D721Med (cell line): ENCODE measurements around the gene B9D1.

Experiments
- DNase-seq: peaks from one replicate; pipeline ENCODE4 v3.0.0; 2011; ENCODE audit warnings: low spot score; ENCODE audit not compliant: insufficient read length
- FAIRE-seq: peaks from 2 replicates; lab custom pipeline; 2011; peaks lifted over from hg19 to GRCh38; lab: Jason Lieb, UNC
- TF ChIP-seq, protein P1 (sequence below): IDR thresholded peaks from 2 replicates; pipeline ENCODE4 v1.5.1; 2012; ENCODE audit warnings: mild to moderate bottlenecking, control low read depth; ENCODE audit not compliant: insufficient read depth; ENCODE audit errors: missing control alignments

Gene B9D1

DNA sequence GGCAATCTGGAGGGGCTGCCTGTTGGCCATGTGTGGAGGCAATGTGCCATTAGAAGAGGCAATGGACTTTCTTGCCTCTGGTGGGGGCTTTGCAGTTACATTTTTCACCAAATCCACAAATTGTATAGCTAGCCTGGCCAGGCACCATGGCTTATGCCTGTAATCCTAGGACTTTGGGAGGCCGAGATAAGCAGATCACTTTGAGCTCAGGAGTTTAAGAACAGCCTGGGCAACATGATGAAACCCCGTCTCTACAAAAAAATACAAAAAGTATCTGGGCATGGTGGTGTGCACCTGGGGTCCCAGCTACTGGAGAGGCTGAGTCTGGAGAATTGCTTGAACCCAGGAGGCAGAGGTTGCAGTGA, 45.8 kb upstream of the B9D1 start:
- DNase-seq, result no peak
- TF ChIP-seq, protein P1, sequence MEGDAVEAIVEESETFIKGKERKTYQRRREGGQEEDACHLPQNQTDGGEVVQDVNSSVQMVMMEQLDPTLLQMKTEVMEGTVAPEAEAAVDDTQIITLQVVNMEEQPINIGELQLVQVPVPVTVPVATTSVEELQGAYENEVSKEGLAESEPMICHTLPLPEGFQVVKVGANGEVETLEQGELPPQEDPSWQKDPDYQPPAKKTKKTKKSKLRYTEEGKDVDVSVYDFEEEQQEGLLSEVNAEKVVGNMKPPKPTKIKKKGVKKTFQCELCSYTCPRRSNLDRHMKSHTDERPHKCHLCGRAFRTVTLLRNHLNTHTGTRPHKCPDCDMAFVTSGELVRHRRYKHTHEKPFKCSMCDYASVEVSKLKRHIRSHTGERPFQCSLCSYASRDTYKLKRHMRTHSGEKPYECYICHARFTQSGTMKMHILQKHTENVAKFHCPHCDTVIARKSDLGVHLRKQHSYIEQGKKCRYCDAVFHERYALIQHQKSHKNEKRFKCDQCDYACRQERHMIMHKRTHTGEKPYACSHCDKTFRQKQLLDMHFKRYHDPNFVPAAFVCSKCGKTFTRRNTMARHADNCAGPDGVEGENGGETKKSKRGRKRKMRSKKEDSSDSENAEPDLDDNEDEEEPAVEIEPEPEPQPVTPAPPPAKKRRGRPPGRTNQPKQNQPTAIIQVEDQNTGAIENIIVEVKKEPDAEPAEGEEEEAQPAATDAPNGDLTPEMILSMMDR, result no peak
- no peak for FAIRE-seq

DNA sequence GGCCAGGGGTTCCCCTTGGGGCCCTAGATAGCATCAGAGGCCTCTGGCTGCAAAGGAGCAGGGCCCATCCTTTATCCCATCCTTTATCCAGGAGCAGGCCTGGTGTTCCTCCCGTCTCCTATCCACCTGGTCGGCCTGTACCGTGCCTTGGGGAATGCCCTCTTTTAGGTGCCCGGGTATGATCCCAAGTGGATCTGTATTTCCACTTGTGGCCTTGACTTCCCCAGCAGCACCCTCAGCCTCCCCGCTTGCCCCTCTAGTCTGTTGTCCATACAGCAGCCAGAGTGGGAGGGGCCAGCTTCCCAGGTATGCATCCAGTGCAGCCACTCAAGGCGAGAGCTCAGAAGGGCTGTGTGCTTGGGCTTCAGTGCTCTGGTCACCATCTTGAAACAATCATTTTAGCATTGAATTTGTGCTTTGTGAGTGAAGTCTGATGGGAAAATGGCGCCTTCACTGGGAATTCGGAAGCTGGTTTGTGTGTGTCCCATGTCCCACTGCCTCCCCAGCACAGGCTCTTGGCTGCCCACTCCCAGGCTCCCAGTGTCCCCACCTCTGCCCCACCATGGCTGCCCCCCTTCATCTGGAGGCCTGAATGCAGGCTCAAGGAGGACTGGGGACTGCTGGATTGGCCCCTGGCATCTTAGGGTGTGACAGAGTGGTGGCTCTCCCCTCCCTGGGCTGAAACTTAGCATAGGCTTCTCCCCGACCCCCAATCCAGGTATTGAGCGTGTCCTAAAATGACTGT, 45.2 kb upstream of the B9D1 start:
- peak; percentile 1 for DNase-seq
- TF ChIP-seq, protein P1, result no peak
- FAIRE-seq, result no peak

DNA sequence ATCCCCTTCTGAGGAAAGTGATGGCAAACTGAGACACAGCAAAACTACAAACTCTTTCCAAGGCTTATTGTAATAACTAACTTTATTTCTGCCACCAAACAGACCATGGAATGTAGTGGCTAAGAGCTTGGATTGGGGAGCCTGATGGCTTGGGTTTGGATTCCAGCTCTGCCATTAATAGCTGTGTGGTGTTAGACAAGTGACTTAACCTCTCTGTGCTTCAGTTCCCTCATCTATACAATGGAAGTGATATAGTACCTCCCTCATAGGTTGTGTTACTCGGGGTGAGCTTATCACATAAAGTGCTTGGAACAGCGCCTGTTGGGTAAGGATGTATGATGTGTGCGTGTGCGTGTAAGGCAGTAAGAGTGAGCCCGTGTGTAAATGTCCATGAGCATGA, 42.6 kb upstream of the B9D1 start:
- TF ChIP-seq, protein P1, result no peak
- no peak for DNase-seq
- FAIRE-seq, result no peak

DNA sequence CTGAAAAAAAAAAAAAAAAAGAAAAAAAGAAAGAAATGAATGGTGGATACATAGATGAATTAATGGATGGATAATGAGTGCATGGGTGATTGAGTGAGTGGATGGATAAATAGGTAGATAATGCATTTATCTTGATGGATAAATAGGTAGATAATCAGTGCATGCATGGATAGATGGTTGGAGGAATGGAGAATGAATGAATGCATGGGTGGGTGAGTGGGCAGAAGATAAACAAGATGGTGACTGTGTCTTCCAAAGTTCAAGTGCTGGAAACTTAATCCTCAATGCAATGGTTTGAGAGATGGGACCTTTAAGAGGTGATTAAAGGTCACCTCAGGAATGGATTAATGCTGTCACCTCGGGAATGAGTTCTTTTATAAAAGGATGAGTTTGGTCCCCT, 41.7 kb upstream of the B9D1 start:
- no peak for FAIRE-seq
- TF ChIP-seq, protein P1, result no peak
- DNase-seq, result no peak

DNA sequence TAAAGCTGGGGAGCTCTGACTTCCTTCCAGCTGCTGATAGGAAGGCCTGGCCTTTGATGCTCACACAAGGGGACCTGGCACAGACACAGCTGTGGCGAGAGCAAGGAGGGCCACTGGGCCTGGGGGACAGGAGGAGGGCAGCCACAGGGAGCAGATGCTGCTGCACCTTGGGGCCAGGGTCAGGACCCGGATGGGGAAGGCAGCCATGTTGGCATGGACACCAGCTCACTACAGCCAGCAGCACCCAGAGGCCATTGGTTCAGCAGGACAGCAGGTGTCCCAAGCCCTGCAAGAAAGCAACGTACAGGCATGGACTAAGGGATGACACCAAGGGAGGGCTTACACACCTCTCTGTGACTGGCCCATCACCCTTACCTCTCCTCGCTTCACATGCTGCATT, 40.5 kb upstream of the B9D1 start:
- TF ChIP-seq, protein P1, result no peak
- DNase-seq, result no peak
- FAIRE-seq, result no peak

DNA sequence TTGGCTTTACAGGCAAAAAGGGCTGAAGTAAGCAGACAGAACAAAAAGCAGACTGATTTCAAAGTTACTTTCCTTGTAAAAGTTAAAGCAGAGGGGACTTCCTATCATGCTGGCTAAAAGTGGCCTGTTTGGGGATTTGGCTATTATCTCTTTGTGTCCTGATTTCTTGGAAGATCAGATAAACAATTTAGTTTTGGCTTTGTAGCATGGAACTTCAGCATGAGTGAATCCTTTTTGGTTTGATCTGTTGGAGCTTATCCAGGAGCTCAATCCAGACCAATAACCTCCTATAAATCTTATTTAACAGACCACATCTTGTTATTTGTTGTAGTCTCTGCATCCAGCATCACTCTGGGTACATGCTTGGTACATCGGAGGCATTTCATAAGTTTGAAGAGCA, 39.6 kb upstream of the B9D1 start:
- TF ChIP-seq, protein P1, result no peak
- FAIRE-seq (no peak), DNase-seq (no peak)

DNA sequence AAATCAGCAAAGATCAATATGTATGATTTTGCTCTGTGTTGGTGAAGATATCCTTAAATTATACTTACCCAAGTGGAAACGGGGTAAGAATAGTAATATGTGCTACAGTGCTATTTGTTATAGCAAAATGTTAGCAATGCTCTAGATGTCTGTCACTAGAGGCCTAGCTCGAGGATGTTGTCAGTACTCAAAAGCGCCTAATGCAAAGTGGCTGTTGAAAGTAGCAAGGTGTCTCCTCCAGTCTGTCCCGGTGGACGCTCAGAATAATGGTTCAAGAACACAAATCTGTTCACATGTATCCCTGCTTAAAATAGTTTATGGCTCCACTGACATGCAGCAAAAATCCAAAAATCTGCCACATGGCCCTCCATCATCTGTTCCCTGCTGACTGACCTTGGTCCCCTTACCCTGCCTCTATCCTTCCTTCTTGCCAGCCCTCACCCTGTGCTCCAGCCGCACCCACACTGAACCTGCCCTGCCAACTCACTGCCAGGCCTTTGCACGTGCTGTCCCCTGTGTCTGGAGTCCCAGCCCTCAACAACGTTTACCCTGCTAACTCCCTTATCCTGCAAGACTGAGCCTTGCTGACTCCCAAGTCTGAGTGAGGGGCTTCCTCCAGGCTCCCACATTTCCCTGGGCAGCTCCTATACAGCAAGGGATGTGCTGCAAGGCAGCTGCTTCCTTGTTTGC, 38.9 kb upstream of the B9D1 start:
- FAIRE-seq (no peak), DNase-seq (no peak)
- TF ChIP-seq, protein P1, result no peak
